B cell (primary cell): ENCODE results near the gene YES1. TPM values are rescaled to one million over a fixed set of nuclear protein-coding genes. Genes with fewer than 3 reads are reported as not detected.

Source experiments
- ATAC-seq: fragments of 200-7000 bp; cut with Tn5 transposase; one replicate; pipeline ENCODE4 v1.10.0; 2021; ENCODE audit warnings: low read depth, mild to moderate bottlenecking, moderate number of reproducible peaks, moderate library complexity
- CTCF ChIA-PET: fragments of 350-600 bp; sonication (Branson Sonifier 250); formaldehyde crosslinking; loops from one replicate; lab custom pipeline; 2021; ENCODE audit warnings: antibody characterized with exemption, inconsistent platforms; lab: Charles Lee
- POLR2A ChIA-PET: fragments of 350-600 bp; sonication (Branson Sonifier 250); formaldehyde crosslinking; loops from one replicate; lab custom pipeline; 2021; ENCODE audit warnings: antibody characterized with exemption; lab: Charles Lee
- DNase-seq: peaks from one replicate; pipeline ENCODE4 v3.0.0; 2013
- H2AFZ ChIP-seq: 2 replicates; pipeline ENCODE4 v1.6.1; 2012; ENCODE audit warnings: mild to moderate bottlenecking, low read depth, low read length; ENCODE audit not compliant: insufficient read depth, poor library complexity, severe bottlenecking
- H3K27ac ChIP-seq, 2 donors: 1 replicate in 1 of 2; 2 replicates in 1 of 2; pipeline ENCODE4 v1.5.1; 2012 to 2013; ENCODE audit warnings: low read length in 2 of 2, mild to moderate bottlenecking in 2 of 2, moderate library complexity in 1 of 2
- H3K27me3 ChIP-seq, 4 experiments: fragments of 200-600 bp in 1 of 4; sonication (generic) in 1 of 4; replicated peaks in 1 of 4; 1 replicate in 2 of 4; 2 replicates in 2 of 4; pipeline versions ENCODE4 v1.6.1 to v1.7.0; 2013 to 2016; ENCODE audit warnings: low read length in 3 of 4, mild to moderate bottlenecking in 2 of 4, mixed read lengths in 1 of 4, moderate library complexity in 1 of 4; ENCODE audit not compliant: insufficient read depth in 4 of 4, control insufficient read depth in 3 of 4; ENCODE audit errors: control extremely low read depth in 1 of 4
- H3K36me3 ChIP-seq, 2 experiments: replicated peaks in 1 of 2; 1 replicate in 1 of 2; 2 replicates in 1 of 2; pipeline versions ENCODE4 v1.6.1 to v1.7.1; 2013; ENCODE audit warnings: low read length in 1 of 2; ENCODE audit not compliant: insufficient read depth in 2 of 2, control insufficient read depth in 1 of 2; ENCODE audit errors: control extremely low read depth in 1 of 2, extremely low read depth in 1 of 2
- H3K4me1 ChIP-seq, 2 donors: fragments of 200-600 bp in 1 of 2; sonication (generic) in 1 of 2; 1 replicate in 1 of 2; 2 replicates in 1 of 2; pipeline versions ENCODE4 v1.5.1 to v1.6.1; 2013 to 2017; ENCODE audit warnings: low read length in 2 of 2; ENCODE audit not compliant: control insufficient read depth in 2 of 2, insufficient read depth in 2 of 2
- H3K4me2 ChIP-seq: replicated peaks from 2 replicates; pipeline ENCODE3; 2012; ENCODE audit warnings: mild to moderate bottlenecking, low read depth, low read length; ENCODE audit not compliant: poor library complexity, severe bottlenecking
- H3K4me3 ChIP-seq, 5 experiments: fragments of 200-600 bp in 1 of 5; sonication (generic) in 1 of 5; 1 replicate in 3 of 5; 2 replicates in 2 of 5; pipeline versions ENCODE4 v1.5.1 to v1.7.0; 2011 to 2016; ENCODE audit warnings: low read length in 4 of 5, mild to moderate bottlenecking in 4 of 5, low read depth in 2 of 5, control low read depth in 1 of 5, moderate library complexity in 1 of 5; ENCODE audit not compliant: insufficient read depth in 1 of 5; ENCODE audit errors: control extremely low read depth in 1 of 5, extremely low read depth in 1 of 5
- H3K79me2 ChIP-seq: fragments of 200-600 bp; sonication (generic); one replicate; pipeline ENCODE4 v1.6.0; 2016; ENCODE audit warnings: low read length; ENCODE audit not compliant: control insufficient read depth, insufficient read depth
- H3K9ac ChIP-seq: fragments of 200-600 bp; sonication (generic); 2 replicates; pipeline ENCODE4 v1.6.1; 2017; ENCODE audit warnings: mild to moderate bottlenecking, low read length, moderate library complexity
- H3K9me3 ChIP-seq, 3 donors: one replicate each; pipeline versions ENCODE4 v1.6.1 to v1.7.1; 2013; ENCODE audit warnings: low read length in 2 of 3; ENCODE audit not compliant: control insufficient read depth in 2 of 3, insufficient read depth in 1 of 3; ENCODE audit errors: control extremely low read depth in 1 of 3
- H4K20me1 ChIP-seq: 2 replicates; pipeline ENCODE4 v1.6.0; 2012; ENCODE audit warnings: mild to moderate bottlenecking, low read length; ENCODE audit not compliant: insufficient read depth, control insufficient read depth, poor library complexity, severe bottlenecking
- H3K27ac Mint-ChIP-seq: one replicate; pipeline ENCODE4 v1.8.0; 2021; ENCODE audit warnings: mixed read lengths
- H3K27me3 Mint-ChIP-seq: one replicate; pipeline ENCODE4 v1.8.0; 2021; ENCODE audit warnings: mixed read lengths
- H3K4me1 Mint-ChIP-seq: one replicate; pipeline ENCODE4 v1.8.0; 2021; ENCODE audit warnings: mixed read lengths
- H3K4me3 Mint-ChIP-seq: one replicate; pipeline ENCODE4 v1.8.0; 2021; ENCODE audit warnings: mixed read lengths
- H3K9me3 Mint-ChIP-seq: one replicate; pipeline ENCODE4 v1.8.0; 2022; ENCODE audit warnings: mixed read lengths; ENCODE audit not compliant: insufficient read depth
- CTCF ChIP-seq: fragments of 200-600 bp; IDR thresholded peaks from one replicate; pipeline ENCODE4 v1.8.0; 2022; ENCODE audit warnings: antibody characterized with exemption, mild to moderate bottlenecking
- EZH2 ChIP-seq: IDR thresholded peaks from 2 replicates; pipeline ENCODE4 v1.6.1; 2012; ENCODE audit warnings: borderline replicate concordance, low read depth, mild to moderate bottlenecking, moderate library complexity, low read length; ENCODE audit not compliant: insufficient read depth, poor library complexity, severe bottlenecking
- WGBS: methylation state at CpG from one replicate; pipeline ENCODE4 v1.1.5; 2013; ENCODE audit warnings: missing lambda C conversion rate; ENCODE audit not compliant: insufficient coverage; 5-methylcytosine and 5-hydroxymethylcytosine counted together
- intact Hi-C: fragments of 100-400 bp; cut with micrococcal nuclease; formaldehyde crosslinking; loops from one replicate; pipeline ENCODE4 v1.10.0; 2022
- polyA plus RNA-seq: library from polyadenylated mRNA; depleted of rRNA; stranded (reverse); fragments of >200 nt; gene quantifications from 2 replicates; pipeline ENCODE4 v1.2.3, GENCODE V29; 2012
- total RNA-seq, 2 donors: library from RNA; stranded (reverse); fragments of 120-200 nt in 1 of 2; gene quantifications; 1 replicate in 1 of 2; 2 replicates in 1 of 2; pipeline versions ENCODE4 v1.2.3 to v1.2.4, GENCODE V29; 2013 to 2022

The YES1 gene
- total and polyA plus RNA-seq, 2 donors (not counting 1 experiment from before 2014, with no cell fraction given) = 0.30 TPM; not detected in 1

- Histone ChIP-seq H3K36me3 (no peaks in the 10 kb centered on the region), H3K9me3 (no peaks in the 10 kb centered on the region), H4K20me1 (no peaks in the 10 kb centered on the region), H3K4me3 (no peak overlapping the region), H3K9ac (no peak overlapping the region), H3K4me2 (no peak overlapping the region), H3K27ac (no peak overlapping the region), H2AFZ (no peak overlapping the region), H3K4me1 (no peaks in the 10 kb centered on the region), H3K27me3 (peaks cover 0 to 9% (median 4%) of the 10 kb centered on the region in 4 experiments), H3K79me2 (no peaks in the 10 kb centered on the region)
- WGBS = no CpG with 5 or more reads among the region's 1 CpG
- DNase-seq (no peak), ATAC-seq (no peak)
- intact Hi-C loops = no loop called here
- Mint-ChIP-seq H3K27ac (no peak overlapping the region), H3K4me3 (no peak overlapping the region), H3K27me3 (peaks cover 6% of the 10 kb centered on the region), H3K9me3 (no peaks in the 10 kb centered on the region), H3K4me1 (no peaks in the 10 kb centered on the region)
- ChIA-PET CTCF (no interaction called here), POLR2A (no interaction called here)
- TF ChIP-seq EZH2 (no peak), CTCF (no peak)
Measured at GRCh38 chr18:789397-789796, 22.6 kb downstream of the YES1 start.

- no peak overlapping the region for H2AFZ ChIP-seq
- WGBS = 38% methylated on average over 1 of the region's 1 CpG
- peaks cover 12% of the 10 kb centered on the region for H3K27me3 Mint-ChIP-seq
- no peaks in the 10 kb centered on the region for H3K79me2 ChIP-seq
- no peak for DNase-seq
- ChIA-PET CTCF (interaction anchor here (0.6 kb wide), 1 partner anchor 1332 kb away, joined by 3 read pairs; no protein-coding TSS in a partner anchor), POLR2A (no interaction called here)
- H3K4me1 ChIP-seq = no peaks in the 10 kb centered on the region
- ATAC-seq = no peak
- no peaks in the 10 kb centered on the region for H4K20me1 ChIP-seq
- no peak for TF ChIP-seq CTCF
- no peak for TF ChIP-seq EZH2
- no peak overlapping the region for H3K9ac ChIP-seq
- H3K27ac Mint-ChIP-seq = no peak overlapping the region
- no peaks in the 10 kb centered on the region for H3K9me3 ChIP-seq
- H3K4me3 ChIP-seq = no peak overlapping the region
- intact Hi-C loops = no loop called here
- no peak overlapping the region for H3K4me2 ChIP-seq
- no peak overlapping the region for H3K27ac ChIP-seq
- H3K4me1 Mint-ChIP-seq = no peaks in the 10 kb centered on the region
- no peaks in the 10 kb centered on the region for H3K9me3 Mint-ChIP-seq
- H3K4me3 Mint-ChIP-seq = no peak overlapping the region
- H3K36me3 ChIP-seq = no peaks in the 10 kb centered on the region
- H3K27me3 ChIP-seq = peaks cover 0 to 12% (median 2%) of the 10 kb centered on the region in 4 experiments
Measured at GRCh38 chr18:785242-785641, 26.8 kb downstream of the YES1 start.
